H1 (cell line): Measurements from ENCODE around the gene AMBP. TPM values are rescaled to one million over a fixed set of nuclear protein-coding genes. Genes with fewer than 3 reads are reported as not detected.
A peak's percentile ranks its signal among the peaks of the same experiment; 100 is the strongest.

Experiments
- CTCF ChIA-PET: fragments of 300-600 bp; sonication (Branson Sonifier 250); formaldehyde crosslinking; loops from one replicate; lab custom pipeline; 2021; ENCODE audit not compliant: partially characterized antibody; lab: Charles Lee
- POLR2A ChIA-PET: fragments of 300-600 bp; sonication (Branson Sonifier 250); formaldehyde crosslinking; loops from one replicate; lab custom pipeline; 2021; ENCODE audit warnings: inconsistent platforms; ENCODE audit not compliant: partially characterized antibody; lab: Charles Lee
- DNase-seq, 2 experiments: peaks; one replicate each; pipeline versions ENCODE4 v3.0.0 to v3.0.0-alpha.2; 2010 to 2022; ENCODE audit warnings: low spot score in 2 of 2, low read depth in 1 of 2, mixed read lengths in 1 of 2
- FAIRE-seq: peaks from 2 replicates; lab custom pipeline; 2011; peaks lifted over from hg19 to GRCh38; lab: Jason Lieb, UNC
- H2AFZ ChIP-seq: 2 replicates; pipeline ENCODE4 v1.8.1; 2012; ENCODE audit warnings: low read length, inconsistent platforms
- H2AK5ac ChIP-seq: 2 replicates; pipeline ENCODE4 v1.6.1; 2013; ENCODE audit warnings: low read depth, low read length
- H2BK120ac ChIP-seq: replicated peaks from 2 replicates; pipeline ENCODE3; 2013; ENCODE audit warnings: low read depth, low read length, inconsistent platforms
- H2BK12ac ChIP-seq: 2 replicates; pipeline ENCODE4 v1.6.1; 2013; ENCODE audit warnings: low read depth, low read length
- H2BK15ac ChIP-seq: 2 replicates; pipeline ENCODE4 v1.6.1; 2013; ENCODE audit warnings: low read length
- H2BK20ac ChIP-seq: 2 replicates; pipeline ENCODE4 v1.6.1; 2013; ENCODE audit warnings: low read length
- H2BK5ac ChIP-seq: 2 replicates; pipeline ENCODE4 v1.6.1; 2013; ENCODE audit warnings: low read depth, low read length
- H3K14ac ChIP-seq: 2 replicates; pipeline ENCODE4 v1.6.1; 2013; ENCODE audit warnings: inconsistent platforms; ENCODE audit not compliant: insufficient read length
- H3K18ac ChIP-seq: 2 replicates; pipeline ENCODE4 v1.6.1; 2013; ENCODE audit warnings: low read length; ENCODE audit errors: extremely low read depth
- H3K23ac ChIP-seq: 2 replicates; pipeline ENCODE4 v1.6.1; 2013; ENCODE audit warnings: inconsistent platforms; ENCODE audit not compliant: insufficient read length
- H3K23me2 ChIP-seq: 2 replicates; pipeline ENCODE4 v1.6.1; 2013; ENCODE audit warnings: low read depth, low read length
- H3K27ac ChIP-seq: 2 replicates; pipeline ENCODE4 v1.6.1; 2011; ENCODE audit warnings: low read depth, low read length, inconsistent platforms
- H3K27me3 ChIP-seq, 4 experiments: replicated peaks in 1 of 4; 1 replicate in 1 of 4; 2 replicates in 3 of 4; pipeline versions ENCODE4 v1.6.1 to v1.8.1; 2011 to 2013; ENCODE audit warnings: low read length in 3 of 4, mild to moderate bottlenecking in 3 of 4, inconsistent platforms in 2 of 4, mixed read lengths in 2 of 4, moderate library complexity in 1 of 4; ENCODE audit not compliant: control insufficient read depth in 3 of 4, insufficient read depth in 3 of 4; ENCODE audit errors: extremely low read depth in 1 of 4
- H3K36me3 ChIP-seq, 4 experiments: 2 replicates each; pipeline versions ENCODE4 v1.6.1 to v1.8.1; 2011 to 2013; ENCODE audit warnings: mild to moderate bottlenecking in 4 of 4, low read length in 3 of 4, moderate library complexity in 2 of 4, control low read depth in 1 of 4, inconsistent platforms in 1 of 4; ENCODE audit not compliant: insufficient read depth in 4 of 4, control insufficient read depth in 2 of 4
- H3K4ac ChIP-seq: replicated peaks from 2 replicates; pipeline ENCODE3; 2013; ENCODE audit warnings: low read length, low read depth, mixed read lengths, inconsistent platforms; ENCODE audit not compliant: insufficient read length
- H3K4me1 ChIP-seq, 4 experiments: replicated peaks in 1 of 4; 1 replicate in 1 of 4; 2 replicates in 3 of 4; pipeline versions ENCODE4 v1.6.1 to v1.8.1; 2011 to 2013; ENCODE audit warnings: low read length in 3 of 4, inconsistent platforms in 2 of 4, mixed read lengths in 1 of 4; ENCODE audit not compliant: insufficient read depth in 4 of 4, control insufficient read depth in 3 of 4
- H3K4me2 ChIP-seq, 2 experiments: 2 replicates each; pipeline versions ENCODE4 v1.6.1 to v1.8.1; 2011 to 2013; ENCODE audit warnings: low read depth in 2 of 2, low read length in 2 of 2, control low read depth in 1 of 2, inconsistent platforms in 1 of 2, mild to moderate bottlenecking in 1 of 2; ENCODE audit not compliant: insufficient read depth in 1 of 2
- H3K4me3 ChIP-seq, 4 experiments: fragments of 200-600, 300-600 bp in 1 of 4; sonication (generic), shearing (Covaris generic), sonication (Bioruptor Twin) in 1 of 4; 2 replicates each; pipeline versions ENCODE4 v1.5.1 to v1.8.1; 2011 to 2016; ENCODE audit warnings: low read length in 4 of 4, low read depth in 3 of 4, control low read depth in 2 of 4, inconsistent platforms in 2 of 4, mild to moderate bottlenecking in 2 of 4, mixed read lengths in 1 of 4, moderate library complexity in 1 of 4; ENCODE audit not compliant: insufficient read depth in 2 of 4; ENCODE audit errors: extremely low read depth in 1 of 4
- H3K56ac ChIP-seq: replicated peaks from 2 replicates; pipeline ENCODE3; 2013; ENCODE audit warnings: low read depth, mild to moderate bottlenecking, mixed read lengths, low read length, inconsistent platforms; ENCODE audit not compliant: insufficient read length
- H3K79me1 ChIP-seq: 2 replicates; pipeline ENCODE4 v1.6.1; 2013; ENCODE audit warnings: low read depth, low read length, control low read depth
- H3K79me2 ChIP-seq, 2 experiments: 2 replicates each; pipeline versions ENCODE4 v1.6.1 to v1.8.1; 2012 to 2013; ENCODE audit warnings: low read length in 2 of 2, mild to moderate bottlenecking in 2 of 2, inconsistent platforms in 1 of 2; ENCODE audit not compliant: insufficient read depth in 2 of 2, control insufficient read depth in 1 of 2
- H3K9ac ChIP-seq, 4 experiments: replicated peaks in 1 of 4; 1 replicate in 1 of 4; 2 replicates in 3 of 4; pipeline versions ENCODE4 v1.6.1 to v1.8.1; 2011 to 2013; ENCODE audit warnings: low read depth in 3 of 4, low read length in 3 of 4, control low read depth in 2 of 4, mild to moderate bottlenecking in 2 of 4, moderate library complexity in 2 of 4, inconsistent platforms in 1 of 4; ENCODE audit errors: extremely low read depth in 1 of 4
- H3K9me3 ChIP-seq, 2 experiments: 2 replicates each; pipeline versions ENCODE4 v1.6.1 to v1.8.1; 2012 to 2013; ENCODE audit warnings: mild to moderate bottlenecking in 2 of 2, moderate library complexity in 2 of 2, control low read depth in 1 of 2, inconsistent platforms in 1 of 2, low read depth in 1 of 2, low read length in 1 of 2, mixed read lengths in 1 of 2; ENCODE audit not compliant: insufficient read depth in 2 of 2
- H4K20me1 ChIP-seq, 2 experiments: replicated peaks in 1 of 2; 2 replicates each; pipeline versions ENCODE3 to v1.8.1; 2011 to 2013; ENCODE audit warnings: inconsistent platforms in 2 of 2, low read length in 2 of 2, mild to moderate bottlenecking in 1 of 2; ENCODE audit not compliant: insufficient read depth in 2 of 2, control insufficient read depth in 1 of 2
- H4K5ac ChIP-seq: 2 replicates; pipeline ENCODE4 v1.6.1; 2013; ENCODE audit warnings: low read length, low read depth, mixed read lengths, inconsistent platforms; ENCODE audit not compliant: insufficient read length
- H4K8ac ChIP-seq: 2 replicates; pipeline ENCODE4 v1.8.0; 2013; ENCODE audit warnings: mild to moderate bottlenecking, moderate library complexity, low read length, inconsistent platforms; ENCODE audit not compliant: insufficient read depth; ENCODE audit errors: extremely low read depth
- H4K91ac ChIP-seq: replicated peaks from 2 replicates; pipeline ENCODE3; 2013; ENCODE audit warnings: low read length, mixed read lengths, inconsistent platforms; ENCODE audit not compliant: insufficient read length
- EGR1 ChIP-seq: IDR thresholded peaks from 2 replicates; pipeline ENCODE4 v1.6.1; 2011; ENCODE audit warnings: low read depth, low read length, borderline replicate concordance
- EZH2 ChIP-seq: fragments of 200-600 bp; sonication (generic); IDR thresholded peaks from 2 replicates; pipeline ENCODE4 v1.7.1; 2012; ENCODE audit warnings: low read depth, mild to moderate bottlenecking, moderate library complexity, low read length, inconsistent platforms; ENCODE audit not compliant: severe bottlenecking
- GTF2F1 ChIP-seq: IDR thresholded peaks from 2 replicates; pipeline ENCODE4 v1.6.1; 2012; ENCODE audit warnings: low read depth, low read length, improper control_type of control experiment, borderline replicate concordance
- JUN ChIP-seq: IDR thresholded peaks from 2 replicates; pipeline ENCODE4 v1.6.1; 2011; ENCODE audit warnings: low read depth, mild to moderate bottlenecking, improper control_type of control experiment, low read length
- JUND ChIP-seq: IDR thresholded peaks from 2 replicates; pipeline ENCODE4 v1.6.1; 2011; ENCODE audit warnings: mild to moderate bottlenecking, improper control_type of control experiment, low read length
- KDM4A ChIP-seq: IDR thresholded peaks from one replicate; pipeline ENCODE4 v1.7.1; 2012; ENCODE audit warnings: low read depth, mild to moderate bottlenecking, moderate library complexity, low read length, inconsistent platforms; ENCODE audit not compliant: severe bottlenecking
- NANOG ChIP-seq: IDR thresholded peaks from 2 replicates; pipeline ENCODE4 v1.6.1; 2011; ENCODE audit warnings: low read length, low read depth, mild to moderate bottlenecking, inconsistent platforms; ENCODE audit not compliant: insufficient read depth, poor library complexity, severe bottlenecking
- RNF2 ChIP-seq: fragments of 200-900, 300-1000 bp; sonication (generic); IDR thresholded peaks from 2 replicates; pipeline ENCODE4 v1.7.1; 2016; ENCODE audit warnings: borderline replicate concordance, low read depth, mild to moderate bottlenecking, antibody characterized with exemption, low read length; ENCODE audit not compliant: poor library complexity, severe bottlenecking; ENCODE audit errors: missing control alignments
- SIN3A ChIP-seq, 2 experiments: IDR thresholded peaks in 1 of 2; conservative IDR thresholded peaks in 1 of 2; 2 replicates each; pipeline ENCODE4 v1.6.1; 2011 to 2012; ENCODE audit warnings: low read length in 2 of 2, improper control_type of control experiment in 1 of 2, low read depth in 1 of 2, mild to moderate bottlenecking in 1 of 2
- SIX5 ChIP-seq: IDR thresholded peaks from 2 replicates; pipeline ENCODE4 v1.6.1; 2011; ENCODE audit warnings: mild to moderate bottlenecking, low read depth, low read length
- WGBS, 2 experiments: shearing (Covaris generic) in 1 of 2; methylation state at CpG; one replicate each; pipeline versions ENCODE4 v1.1.6 to v1.1.7; 2013 to 2015; ENCODE audit warnings: low lambda C conversion rate in 2 of 2, mixed read lengths in 2 of 2, inconsistent platforms in 1 of 2, low coverage in 1 of 2, missing lambda C conversion rate in 1 of 2; ENCODE audit not compliant: insufficient replicate concordance in 2 of 2, insufficient coverage in 1 of 2, insufficient read length in 1 of 2; ENCODE audit errors: extremely low coverage in 1 of 2, missing lambda C conversion rate in 1 of 2; 5-methylcytosine and 5-hydroxymethylcytosine counted together
- polyA plus RNA-seq, 7 experiments: library from polyadenylated mRNA; depleted of rRNA in 3 of 7; stranded (reverse) in 5 of 7; unstranded in 2 of 7; fragments of >200 nt in 5 of 7; fragments of 200-250 nt in 2 of 7; gene quantifications; 1 replicate in 5 of 7; 2 replicates in 1 of 7; 4 replicates in 1 of 7; pipeline versions ENCODE4 v1.2.1 to v1.2.3, GENCODE V29; 2011 to 2013; ENCODE audit warnings: missing spikeins in 2 of 7, mixed read lengths in 2 of 7
- total RNA-seq: library from RNA; stranded (reverse); fragmentation: NEBNext Ultra II Directional; extraction: Animal tissue kit (Norgen Biotek cat#: 25700); gene quantifications from 2 replicates; pipeline ENCODE4 v1.2.1, GENCODE V29; 2021

Gene AMBP
- total and polyA plus RNA-seq, 2 of the 8 experiments (the other 6 are each of a cell fraction or from before 2014, with no cell fraction given): 3.0 to 4.0 TPM

- TF ChIP-seq JUND (no peak), RNF2 (no peak), EGR1 (no peak), EZH2 (no peak), GTF2F1 (no peak), SIX5 (no peak), NANOG (no peak), SIN3A (conservative IDR thresholded peaks at IDR 0.05 in 1 of 2, IDR thresholded peaks at IDR 0.05 in 1 of 2; ENCODE audit: low read depth in 1 of 2, low read length in 2 of 2) (no peak), KDM4A (no peak), JUN (no peak)
- TF ChIP-seq, all 59 proteins: peak for 0
- FAIRE-seq: no peak
Observed at GRCh38 chr9:114123031-114123977, 45.2 kb upstream of the AMBP start.

More at GRCh38 chr9:114123031-114123977, 45.2 kb upstream of the AMBP start:
- Histone ChIP-seq H2BK120ac (no peak overlapping the region), H3K4ac (no peak overlapping the region), H2BK20ac (no peak overlapping the region), H3K23ac (no peak overlapping the region), H3K9ac (no peak overlapping the region), H2AK5ac (no peak overlapping the region), H2BK15ac (0 out of 2 replicates have a peak overlapping the region, but pooled peaks have one; percentile 31), H4K20me1 (peaks cover 0 to 2% of the 10 kb centered on the region in 2 experiments), H3K4me3 (no peak overlapping the region), H3K23me2 (peaks cover 3% of the 10 kb centered on the region; the same call in 1 of the 2 replicates), H3K4me2 (no peak overlapping the region), H2BK5ac (no peak overlapping the region), H4K8ac (no peak overlapping the region), H2AFZ (no peak overlapping the region), H4K5ac (no peak overlapping the region), H3K9me3 (no peaks in the 10 kb centered on the region), H3K79me1 (no peaks in the 10 kb centered on the region), H3K36me3 (no peaks in the 10 kb centered on the region), H4K91ac (no peak overlapping the region), H2BK12ac (no peak overlapping the region), H3K79me2 (no peaks in the 10 kb centered on the region), H3K18ac (no peak overlapping the region), H3K14ac (no peak overlapping the region), H3K4me1 (peaks cover 0 to 7% (median 0%) of the 10 kb centered on the region in 4 experiments; a peak in 2 of 7 replicates), H3K27ac (no peak overlapping the region), H3K27me3 (0 out of 7 replicates have a peak, but pooled peaks cover 0 to 3% (median 0%) of the 10 kb centered on the region in 4 experiments), H3K56ac (no peak overlapping the region)
- ChIA-PET CTCF (interaction anchor here (1.0 to 11.0 kb wide), 4 partner anchors 9 to 168 kb away, joined by 4 to 123 read pairs (median 8); partner anchors contain the start of gene COL27A1), POLR2A (no interaction called here)
- no peak for DNase-seq
- 84% methylated on average over 9 of the region's 9 CpGs; no CpG with 5 or more reads in 1 of the 2 experiments for WGBS, 2 experiments
